HepG2 (cell line): ENCODE results near the gene BRCA1. TPM values are rescaled to one million over a fixed set of nuclear protein-coding genes. Genes with fewer than 3 reads are reported as not detected.
A peak's percentile ranks its signal among the peaks of the same experiment; 100 is the strongest.

Source experiments
- ARID4A ChIP-seq: sonication (generic); formaldehyde crosslinking; IDR thresholded peaks from 2 replicates; pipeline ENCODE4 v1.5.0; 2020; ENCODE audit warnings: mild to moderate bottlenecking, missing genetic modification reagents, borderline replicate concordance
- CENPT ChIP-seq: sonication (generic); formaldehyde crosslinking; IDR thresholded peaks from 2 replicates; pipeline ENCODE4 v1.8.0; 2022; ENCODE audit warnings: low read depth, mild to moderate bottlenecking, moderate library complexity, missing genetic modification reagents
- CTCF ChIP-seq: sonication (generic); formaldehyde crosslinking; IDR thresholded peaks from 2 replicates; pipeline ENCODE4 v1.5.0; 2020; ENCODE audit warnings: mild to moderate bottlenecking, missing genetic modification reagents, moderate library complexity
- ELF4 ChIP-seq: sonication (generic); formaldehyde crosslinking; IDR thresholded peaks from 2 replicates; pipeline ENCODE4 v1.5.0; 2020; ENCODE audit warnings: missing genetic modification reagents, mild to moderate bottlenecking, moderate library complexity, borderline replicate concordance
- HOXD1 ChIP-seq: sonication (generic); formaldehyde crosslinking; IDR thresholded peaks from 2 replicates; pipeline ENCODE4 v1.5.0; 2020; ENCODE audit warnings: missing genetic modification reagents
- KLF9 ChIP-seq: IDR thresholded peaks from 2 replicates; pipeline ENCODE4 v1.6.1; 2016; ENCODE audit warnings: low read depth
- MAF1 ChIP-seq: sonication (generic); formaldehyde crosslinking; IDR thresholded peaks from 2 replicates; pipeline ENCODE4 v1.5.0; 2020; ENCODE audit warnings: missing genetic modification reagents, borderline replicate concordance
- MTA3 ChIP-seq: sonication (generic); formaldehyde crosslinking; IDR thresholded peaks from 2 replicates; pipeline ENCODE4 v1.4.0; 2020; ENCODE audit warnings: missing genetic modification reagents
- SP4 ChIP-seq: sonication (generic); formaldehyde crosslinking; IDR thresholded peaks from 2 replicates; pipeline ENCODE4 v1.8.1; 2023; ENCODE audit warnings: mild to moderate bottlenecking, missing genetic modification reagents
- TCF7 ChIP-seq: sonication (generic); IDR thresholded peaks from 2 replicates; pipeline ENCODE4 v1.6.1; 2016; ENCODE audit warnings: antibody characterized with exemption, low read depth
- ZBTB1 ChIP-seq: sonication (generic); formaldehyde crosslinking; IDR thresholded peaks from 2 replicates; pipeline ENCODE4 v1.4.0; 2020; ENCODE audit warnings: missing genetic modification reagents, borderline replicate concordance
- ZIK1 ChIP-seq: sonication (generic); formaldehyde crosslinking; IDR thresholded peaks from 2 replicates; pipeline ENCODE4 v1.5.0; 2020; ENCODE audit warnings: mild to moderate bottlenecking, low read depth, missing genetic modification reagents, borderline replicate concordance
- ZNF160 ChIP-seq: sonication (generic); formaldehyde crosslinking; IDR thresholded peaks from 2 replicates; pipeline ENCODE4 v1.8.0; 2022; ENCODE audit warnings: mild to moderate bottlenecking, inconsistent platforms, missing genetic modification reagents
- ZNF224 ChIP-seq: sonication (generic); formaldehyde crosslinking; IDR thresholded peaks from 2 replicates; pipeline ENCODE4 v1.5.0; 2020; ENCODE audit warnings: mild to moderate bottlenecking, missing genetic modification reagents
- ZNF33B ChIP-seq: sonication (generic); formaldehyde crosslinking; IDR thresholded peaks from 2 replicates; pipeline ENCODE4 v1.5.1; 2020; ENCODE audit warnings: mild to moderate bottlenecking, missing genetic modification reagents
- ZNF460 ChIP-seq: sonication (generic); formaldehyde crosslinking; IDR thresholded peaks from 2 replicates; pipeline ENCODE4 v1.5.1; 2020; ENCODE audit warnings: missing genetic modification reagents, mild to moderate bottlenecking, borderline replicate concordance
- ZNF501 ChIP-seq: sonication (generic); formaldehyde crosslinking; IDR thresholded peaks from 2 replicates; pipeline ENCODE4 v1.5.1; 2020; ENCODE audit warnings: mild to moderate bottlenecking, moderate library complexity, missing genetic modification reagents
- ZNF607 ChIP-seq: sonication (generic); formaldehyde crosslinking; IDR thresholded peaks from 2 replicates; pipeline ENCODE4 v1.5.1; 2020; ENCODE audit warnings: missing genetic modification reagents, mild to moderate bottlenecking, borderline replicate concordance
- ZNF691 ChIP-seq: sonication (generic); formaldehyde crosslinking; IDR thresholded peaks from 2 replicates; pipeline ENCODE4 v1.4.0; 2020; ENCODE audit warnings: missing genetic modification reagents, low read depth, mild to moderate bottlenecking, borderline replicate concordance
- ZNF792 ChIP-seq: IDR thresholded peaks from 2 replicates; pipeline ENCODE4 v1.6.1; 2016
- polyA plus RNA-seq, 8 experiments: library from polyadenylated mRNA; depleted of rRNA in 3 of 8; stranded (reverse) in 7 of 8; unstranded in 1 of 8; fragments of >200 nt; fragmentation: Illumina TruSeq in 4 of 8; extraction: Trizol in 4 of 8; gene quantifications; 2 replicates each; pipeline versions ENCODE4 v1.2.1 to v1.2.3, GENCODE V29; 2011 to 2016; ENCODE audit warnings: low read depth in 4 of 8, missing spikeins in 1 of 8, mixed read lengths in 1 of 8; ENCODE audit not compliant: insufficient read depth in 1 of 8
- total RNA-seq, 5 experiments: library from RNA; depleted of rRNA; stranded (reverse); fragments of >200 nt; fragmentation: Illumina TruSeq; extraction: Trizol; gene quantifications; 2 replicates each; pipeline ENCODE4 v1.2.3, GENCODE V29; 2016; ENCODE audit warnings: low read depth in 1 of 5
- TF ChIP-seq, protein P1 (sequence below): sonication (generic); formaldehyde crosslinking; IDR thresholded peaks from 2 replicates; pipeline ENCODE4 v1.8.1; 2022; ENCODE audit warnings: mild to moderate bottlenecking, missing genetic modification reagents

BRCA1 gene
- total and polyA plus RNA-seq, 2 of the 13 experiments (the other 11 are each of a cell fraction or from before 2014, with no cell fraction given), result 13.3 to 37.5 TPM

DNA sequence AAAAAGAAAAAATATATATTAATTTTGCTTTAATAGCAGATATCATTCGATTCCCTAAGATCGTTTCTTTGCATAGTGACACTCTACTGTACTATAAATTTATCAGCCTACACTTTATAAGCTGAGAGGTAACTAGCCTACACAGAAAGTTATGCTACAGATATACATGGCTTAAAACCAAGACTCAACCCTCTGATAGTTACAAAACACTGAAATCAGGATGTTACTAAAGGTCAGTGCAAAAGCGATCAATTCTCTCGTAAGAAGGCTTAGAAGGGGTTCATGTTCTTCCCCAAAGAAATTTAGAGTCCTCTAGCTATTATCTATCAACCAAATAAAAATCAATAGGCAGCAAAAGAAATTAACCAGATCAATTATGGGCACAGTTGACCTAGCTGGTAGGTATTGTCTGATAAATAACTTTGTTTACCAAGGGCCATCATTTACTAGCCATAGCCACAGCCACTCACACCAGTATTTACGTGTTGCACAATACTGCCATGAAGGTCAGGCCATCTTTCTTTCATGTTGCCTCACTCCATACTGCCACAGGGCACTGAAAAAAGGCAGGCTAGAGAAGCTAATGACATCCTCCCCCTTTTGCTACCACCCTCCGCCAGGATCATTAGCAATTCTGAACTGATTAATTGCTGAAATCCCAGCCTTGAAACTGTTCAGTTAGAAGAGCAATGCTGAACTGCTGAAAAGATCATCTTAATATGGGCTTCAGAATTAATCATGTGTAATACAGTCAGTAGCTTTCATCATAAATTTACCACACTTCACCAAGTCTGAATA lies 56.4 kb downstream of the BRCA1 start (continued):
- TF ChIP-seq, protein P1, sequence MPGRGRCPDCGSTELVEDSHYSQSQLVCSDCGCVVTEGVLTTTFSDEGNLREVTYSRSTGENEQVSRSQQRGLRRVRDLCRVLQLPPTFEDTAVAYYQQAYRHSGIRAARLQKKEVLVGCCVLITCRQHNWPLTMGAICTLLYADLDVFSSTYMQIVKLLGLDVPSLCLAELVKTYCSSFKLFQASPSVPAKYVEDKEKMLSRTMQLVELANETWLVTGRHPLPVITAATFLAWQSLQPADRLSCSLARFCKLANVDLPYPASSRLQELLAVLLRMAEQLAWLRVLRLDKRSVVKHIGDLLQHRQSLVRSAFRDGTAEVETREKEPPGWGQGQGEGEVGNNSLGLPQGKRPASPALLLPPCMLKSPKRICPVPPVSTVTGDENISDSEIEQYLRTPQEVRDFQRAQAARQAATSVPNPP (CRISPR knock-in tag), result no peak
- TF ChIP-seq ZNF160 (CRISPR knock-in tag) (peak; percentile 65; the same call in 1 of the 2 replicates), MAF1 (CRISPR knock-in tag) (0 out of 2 replicates have a peak, but pooled peaks have one; percentile 50), ZNF607 (no peak; the same call in 1 of the 2 replicates), ZNF33B (CRISPR knock-in tag) (0 out of 2 replicates have a peak, but pooled peaks have one; percentile 34), SP4 (CRISPR knock-in tag) (peak; percentile 60; the same call in 1 of the 2 replicates), ZNF460 (CRISPR knock-in tag) (no peak), ZNF792 (CRISPR knock-in tag) (peak; percentile 81; the same call in 1 of the 2 replicates), ZNF224 (CRISPR knock-in tag) (no peak), MTA3 (CRISPR knock-in tag) (no peak), ZBTB1 (no peak), ZIK1 (CRISPR knock-in tag) (no peak), ZNF501 (CRISPR knock-in tag) (no peak), CENPT (CRISPR knock-in tag) (no peak), ZNF691 (CRISPR knock-in tag) (no peak), TCF7 (peak; percentile 96), CTCF (peak; percentile 36), ARID4A (peak; percentile 83), HOXD1 (CRISPR knock-in tag) (peak; percentile 84; the same call in 1 of the 2 replicates), KLF9 (peak; percentile 81; the same call in 1 of the 2 replicates), ELF4 (CRISPR knock-in tag) (no peak)
